H1 (cell line): Measurements from ENCODE around the gene VASH1.

ENCODE experiments used
- EZH2 ChIP-seq: fragments of 200-600 bp; sonication (generic); IDR thresholded peaks from 2 replicates; pipeline ENCODE4 v1.7.1; 2012; ENCODE audit warnings: low read depth, mild to moderate bottlenecking, moderate library complexity, low read length, inconsistent platforms; ENCODE audit not compliant: severe bottlenecking
- GABPA ChIP-seq: IDR thresholded peaks from 2 replicates; pipeline ENCODE4 v1.6.1; 2011; ENCODE audit warnings: mild to moderate bottlenecking, low read length, moderate library complexity, borderline replicate concordance; ENCODE audit not compliant: insufficient read depth
- POLR2A ChIP-seq, 2 experiments: IDR thresholded peaks; 1 replicate in 1 of 2; 2 replicates in 1 of 2; pipeline ENCODE4 v1.6.1; 2011; ENCODE audit warnings: low read depth in 2 of 2, low read length in 2 of 2, mild to moderate bottlenecking in 2 of 2; ENCODE audit errors: control extremely low read depth in 1 of 2
- RAD21 ChIP-seq, 2 experiments: IDR thresholded peaks in 1 of 2; conservative IDR thresholded peaks in 1 of 2; 2 replicates each; pipeline ENCODE4 v1.6.1; 2011; ENCODE audit warnings: low read depth in 2 of 2, low read length in 2 of 2, improper control_type of control experiment in 1 of 2, inconsistent platforms in 1 of 2, mild to moderate bottlenecking in 1 of 2, moderate library complexity in 1 of 2
- SP1 ChIP-seq: IDR thresholded peaks from 2 replicates; pipeline ENCODE4 v1.6.1; 2011; ENCODE audit warnings: low read depth, low read length
- SUZ12 ChIP-seq: fragments of 200-600 bp; sonication (generic); IDR thresholded peaks from 2 replicates; pipeline ENCODE4 v1.6.1; 2012; ENCODE audit warnings: mild to moderate bottlenecking, inconsistent platforms, low read length, moderate library complexity, mixed read lengths
- TAF1 ChIP-seq: IDR thresholded peaks from 2 replicates; pipeline ENCODE4 v1.6.1; 2011; ENCODE audit warnings: mild to moderate bottlenecking, low read depth, low read length
- TF ChIP-seq, protein P1 (sequence below), 3 experiments: IDR thresholded peaks; 1 replicate in 2 of 3; 2 replicates in 1 of 3; pipeline versions ENCODE4 v1.5.1 to v1.6.1; 2011; ENCODE audit warnings: low read length in 3 of 3, mild to moderate bottlenecking in 3 of 3, inconsistent platforms in 2 of 3, low read depth in 1 of 3, moderate library complexity in 1 of 3; ENCODE audit not compliant: insufficient read depth in 1 of 3; ENCODE audit errors: control extremely low read depth in 1 of 3

DNA sequence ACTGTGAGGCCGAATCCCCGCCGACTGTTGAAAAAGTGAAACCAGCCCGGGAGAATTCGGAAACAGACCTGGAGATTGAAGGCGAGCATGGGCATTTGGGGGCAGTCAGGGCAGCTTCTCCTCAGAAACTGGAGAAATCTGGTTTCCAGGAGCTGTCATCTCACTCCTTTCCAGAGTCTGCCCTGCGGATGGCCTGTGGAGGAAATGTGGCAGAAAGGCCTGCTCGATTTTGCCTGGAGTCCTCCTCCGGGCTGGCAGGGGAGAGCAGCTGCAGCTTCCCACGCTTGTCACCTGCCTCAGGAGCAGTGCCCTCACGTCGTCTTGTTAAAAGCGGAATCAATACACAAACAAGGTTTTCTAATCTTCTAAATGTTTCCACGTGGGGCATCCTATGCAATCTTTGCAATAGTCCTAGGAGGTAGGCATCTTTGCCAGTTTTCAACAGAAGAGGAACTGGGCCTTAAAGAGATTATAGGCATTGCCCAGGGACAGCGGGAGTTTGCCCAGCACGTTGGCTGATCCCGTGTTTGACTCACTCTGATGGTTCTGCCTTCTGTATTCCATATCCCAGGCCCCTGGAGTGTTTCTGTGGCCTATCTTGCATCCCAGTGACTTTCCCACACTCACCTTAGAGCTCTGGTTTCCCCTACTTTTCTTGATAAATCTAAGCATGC lies 67.2 kb downstream of the VASH1 start:
- TF ChIP-seq, protein P1, sequence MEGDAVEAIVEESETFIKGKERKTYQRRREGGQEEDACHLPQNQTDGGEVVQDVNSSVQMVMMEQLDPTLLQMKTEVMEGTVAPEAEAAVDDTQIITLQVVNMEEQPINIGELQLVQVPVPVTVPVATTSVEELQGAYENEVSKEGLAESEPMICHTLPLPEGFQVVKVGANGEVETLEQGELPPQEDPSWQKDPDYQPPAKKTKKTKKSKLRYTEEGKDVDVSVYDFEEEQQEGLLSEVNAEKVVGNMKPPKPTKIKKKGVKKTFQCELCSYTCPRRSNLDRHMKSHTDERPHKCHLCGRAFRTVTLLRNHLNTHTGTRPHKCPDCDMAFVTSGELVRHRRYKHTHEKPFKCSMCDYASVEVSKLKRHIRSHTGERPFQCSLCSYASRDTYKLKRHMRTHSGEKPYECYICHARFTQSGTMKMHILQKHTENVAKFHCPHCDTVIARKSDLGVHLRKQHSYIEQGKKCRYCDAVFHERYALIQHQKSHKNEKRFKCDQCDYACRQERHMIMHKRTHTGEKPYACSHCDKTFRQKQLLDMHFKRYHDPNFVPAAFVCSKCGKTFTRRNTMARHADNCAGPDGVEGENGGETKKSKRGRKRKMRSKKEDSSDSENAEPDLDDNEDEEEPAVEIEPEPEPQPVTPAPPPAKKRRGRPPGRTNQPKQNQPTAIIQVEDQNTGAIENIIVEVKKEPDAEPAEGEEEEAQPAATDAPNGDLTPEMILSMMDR (IDR thresholded peaks at IDR 0.05; ENCODE audit: control extremely low read depth in 1 of 3, insufficient read depth in 1 of 3, low read depth in 1 of 3, low read length in 3 of 3) = no peak
- no peak for TF ChIP-seq SUZ12
- TF ChIP-seq EZH2 = no peak
- TF ChIP-seq TAF1 = no peak
- no peak for TF ChIP-seq SP1
- no peak for TF ChIP-seq RAD21 (IDR thresholded peaks at IDR 0.05 in 1 of 2, conservative IDR thresholded peaks at IDR 0.05 in 1 of 2; ENCODE audit: low read depth in 2 of 2, low read length in 2 of 2)
- no peak for TF ChIP-seq GABPA
- TF ChIP-seq POLR2A (IDR thresholded peaks at IDR 0.05; ENCODE audit: control extremely low read depth in 1 of 2, low read depth in 2 of 2, low read length in 2 of 2) = no peak
